G401.6 (cell line): ENCODE data around the gene PPP2R5E.
"Not testable (repeated sequence)": the region's sequence is repeated elsewhere in the genome, so short reads cannot be mapped to it uniquely, and the experiment has no call there.

Source experiments
- FAIRE-seq: peaks from 2 replicates; lab custom pipeline; 2012; peaks lifted over from hg19 to GRCh38; lab: Jason Lieb, UNC

PPP2R5E gene

DNA sequence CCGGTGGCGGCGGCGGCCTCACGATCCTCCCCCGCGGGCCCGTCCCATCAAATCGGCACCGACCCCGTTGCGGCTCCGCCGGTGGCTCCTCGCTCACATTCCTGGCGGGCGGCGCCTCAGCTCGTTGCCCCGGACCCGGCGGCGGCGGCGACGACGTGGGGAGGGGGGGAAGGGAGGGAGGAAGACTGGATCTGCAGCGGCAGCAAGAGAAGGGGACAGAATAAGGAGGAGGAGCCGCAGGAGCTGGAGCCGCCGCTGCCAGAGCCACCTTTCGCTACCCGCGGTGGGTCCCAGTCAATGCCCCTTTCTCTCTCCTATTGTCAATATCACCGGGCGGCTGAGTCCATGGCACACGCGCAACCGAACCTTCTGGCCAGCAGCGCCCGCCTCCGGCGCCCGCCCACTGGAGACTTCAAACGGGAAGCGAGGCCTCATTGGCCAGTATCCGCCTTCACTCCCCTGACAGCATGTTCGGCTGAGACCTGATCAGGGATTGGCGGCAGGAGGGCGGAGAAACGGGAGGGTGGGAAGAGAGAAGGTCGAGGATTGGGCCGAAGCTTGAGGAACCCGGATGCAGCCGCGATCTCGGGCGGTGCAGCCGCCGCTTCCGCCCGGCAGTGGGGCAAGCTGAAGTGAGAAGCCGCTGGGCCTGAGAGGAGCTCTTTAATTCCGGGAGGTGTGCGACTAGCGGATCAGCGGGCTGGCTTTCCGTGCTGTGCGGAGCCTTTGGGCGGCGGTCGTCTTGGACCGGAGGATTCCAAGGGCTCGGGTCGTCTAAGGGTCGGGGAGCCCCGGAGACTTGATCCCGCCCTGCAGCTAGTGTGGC lies at the start of gene PPP2R5E:
PPP2R5E (minus strand) TSS at position 378 of the 826 bp plus-strand sequence. CDS start 3,692 bp downstream, outside the sequence.
- FAIRE-seq = peak; percentile 98

GRCh38 chr14:63583046-63583445 lies 39.9 kb upstream of the PPP2R5E start:
- not testable (repeated sequence) for FAIRE-seq

DNA sequence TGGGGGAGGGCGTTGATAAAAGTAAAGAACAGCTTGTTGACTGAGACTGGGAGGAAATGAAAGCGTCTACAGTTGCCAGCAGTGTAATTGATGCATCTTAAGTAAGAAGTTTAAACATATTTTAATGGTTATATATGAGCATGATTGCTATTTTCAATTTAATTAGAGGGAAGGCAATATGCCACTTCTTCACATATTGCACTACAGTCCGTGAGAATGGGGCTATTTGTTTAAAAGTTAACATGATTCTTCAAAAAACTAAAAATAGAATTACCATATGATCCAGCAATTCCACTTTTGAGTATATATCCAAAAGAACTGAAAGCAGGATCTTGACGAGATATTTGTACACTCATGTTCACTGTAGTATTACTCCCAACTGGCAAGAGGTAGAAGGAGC lies 38.3 kb upstream of the PPP2R5E start:
- no peak for FAIRE-seq

- no peak for FAIRE-seq
Observed at GRCh38 chr14:63578300-63578699, 35.1 kb upstream of the PPP2R5E start.

GRCh38 chr14:63573581-63573980 lies 30.4 kb upstream of the PPP2R5E start:
- no peak for FAIRE-seq

GRCh38 chr14:63565448-63565847 lies 22.3 kb upstream of the PPP2R5E start:
- FAIRE-seq = no peak

GRCh38 chr14:63564318-63564717 lies 21.1 kb upstream of the PPP2R5E start:
- FAIRE-seq = no peak

DNA sequence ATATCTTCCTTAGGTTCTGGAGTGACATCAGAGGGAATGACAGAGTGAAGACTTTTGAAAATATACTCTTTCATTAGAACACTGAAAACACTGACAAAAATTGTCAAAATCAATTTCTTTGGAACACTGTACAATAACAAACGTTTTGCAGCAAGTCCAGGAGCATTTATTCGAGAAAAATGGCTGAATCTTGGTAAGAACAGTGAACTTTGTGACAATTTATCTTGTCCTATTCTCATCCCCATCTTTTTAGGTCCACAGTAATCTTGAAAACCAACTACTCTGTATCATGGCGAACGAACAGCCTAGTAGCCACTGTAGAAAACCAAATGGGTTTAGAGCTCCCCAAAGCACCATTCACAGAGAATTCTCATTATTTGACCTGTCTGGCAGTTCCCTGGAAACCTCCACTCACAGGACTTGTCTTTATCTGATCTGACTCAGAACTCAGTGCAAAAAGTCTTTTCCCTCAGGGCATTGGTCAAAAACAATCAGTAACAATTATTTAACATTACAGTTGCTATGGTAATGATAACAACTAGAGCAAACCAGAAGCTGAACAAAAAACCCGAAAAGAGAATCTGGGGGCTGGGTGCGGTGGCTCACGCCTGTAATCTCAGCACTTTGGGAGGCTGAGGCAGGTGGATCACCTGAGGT lies 20.3 kb upstream of the PPP2R5E start:
- FAIRE-seq = no peak

DNA sequence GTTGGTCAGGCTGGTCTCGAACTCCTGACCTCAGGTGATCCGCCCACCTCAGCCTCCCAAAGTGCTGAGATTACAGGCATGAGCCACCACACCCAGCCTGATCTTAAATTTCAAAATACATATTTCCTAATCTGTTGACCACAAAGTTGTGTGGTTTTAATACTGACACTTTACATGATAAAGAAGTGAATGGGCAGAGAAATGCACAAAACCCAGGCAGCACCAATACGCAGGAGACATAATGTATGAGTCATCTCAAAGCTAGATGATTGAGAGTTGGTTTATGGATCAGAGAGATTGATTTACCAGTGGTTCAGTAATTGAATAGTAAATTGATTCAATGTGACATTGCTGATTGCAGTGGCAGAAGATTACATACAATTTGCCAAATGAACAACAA lies 19.2 kb upstream of the PPP2R5E start:
- FAIRE-seq = no peak

GRCh38 chr14:63555572-63555971 lies 12.4 kb upstream of the PPP2R5E start:
- no peak for FAIRE-seq

- no peak for FAIRE-seq
Observed at GRCh38 chr14:63551332-63551731, 8.2 kb upstream of the PPP2R5E start.

- FAIRE-seq = no peak
Observed at GRCh38 chr14:63547798-63548335, 4.7 kb upstream of the PPP2R5E start.

DNA sequence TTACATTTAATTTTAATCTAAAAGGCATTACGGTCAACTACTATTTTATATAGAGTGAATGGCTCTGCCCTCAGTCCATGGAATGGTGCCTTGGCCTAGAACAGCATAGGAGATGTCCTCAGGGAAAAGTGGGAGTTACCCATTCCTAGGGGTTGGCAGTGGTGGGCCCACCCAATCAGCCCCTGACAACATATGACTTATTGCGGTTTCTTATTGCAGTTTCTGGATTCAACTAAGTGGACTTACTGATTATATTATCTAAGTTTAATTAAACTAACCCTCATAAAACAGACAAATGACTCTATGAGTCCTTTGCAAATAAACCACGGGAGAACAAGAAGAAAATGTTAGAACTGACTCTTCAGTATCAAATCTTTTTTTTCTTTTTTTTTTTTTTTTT lies 2.3 kb upstream of the PPP2R5E start:
- no peak for FAIRE-seq

DNA sequence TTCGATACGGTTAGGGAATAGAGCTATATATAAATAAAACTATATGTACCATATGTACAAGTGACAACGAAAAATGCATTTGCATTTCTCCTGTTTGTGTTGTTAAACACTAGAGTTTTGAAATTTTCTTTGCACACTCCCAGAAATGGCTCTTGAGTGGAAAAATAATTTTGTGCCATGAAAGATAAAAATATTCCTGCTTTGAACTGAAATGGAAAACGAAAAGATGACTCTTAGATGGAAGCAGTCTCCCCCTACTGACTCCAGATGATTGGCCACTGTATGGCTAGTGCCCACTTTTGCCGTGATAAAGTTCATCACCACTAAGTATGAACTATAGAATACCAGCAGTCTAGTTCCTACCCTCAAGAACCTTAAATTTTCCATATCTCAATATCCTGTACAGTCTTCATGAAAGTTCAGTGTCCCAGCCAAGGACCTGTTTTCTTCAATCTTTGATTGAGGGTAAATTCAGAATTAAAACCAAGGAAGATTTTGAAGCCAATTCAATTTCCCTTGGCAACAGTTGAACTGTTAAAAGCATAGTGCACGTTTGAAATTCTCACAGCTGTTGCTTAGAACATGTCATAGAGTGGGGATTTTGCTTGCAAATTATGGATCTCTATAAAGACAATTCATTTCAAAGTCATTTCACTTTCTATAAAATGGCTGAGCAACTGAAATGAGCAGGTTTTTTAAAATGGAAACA lies 1.6 kb upstream of the PPP2R5E start:
- FAIRE-seq = peak; percentile 34

- no peak for FAIRE-seq
Observed at GRCh38 chr14:63543826-63544406, 739 bp upstream of the PPP2R5E start.

GRCh38 chr14:63542231-63542999 lies 762 bp downstream of the PPP2R5E start:
- FAIRE-seq = no peak

DNA sequence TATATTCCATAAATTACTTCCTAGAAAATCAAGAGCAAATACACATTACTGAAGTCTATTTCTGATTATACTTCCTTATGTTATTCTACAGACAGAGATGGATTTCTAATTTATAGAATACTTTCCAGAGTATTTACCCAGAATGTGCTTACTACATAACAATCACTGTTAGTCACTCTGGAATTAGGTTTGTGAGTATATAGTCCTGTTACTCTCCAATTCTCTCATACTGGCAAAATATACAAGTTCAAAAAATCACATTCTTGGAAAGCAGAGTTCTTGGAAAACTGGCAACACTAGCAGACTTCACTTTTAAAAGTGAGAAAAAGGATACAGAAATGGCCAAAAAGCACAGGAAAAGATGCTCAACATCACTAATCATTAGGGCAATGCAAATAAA lies 7.3 kb downstream of the PPP2R5E start:
- FAIRE-seq = no peak

DNA sequence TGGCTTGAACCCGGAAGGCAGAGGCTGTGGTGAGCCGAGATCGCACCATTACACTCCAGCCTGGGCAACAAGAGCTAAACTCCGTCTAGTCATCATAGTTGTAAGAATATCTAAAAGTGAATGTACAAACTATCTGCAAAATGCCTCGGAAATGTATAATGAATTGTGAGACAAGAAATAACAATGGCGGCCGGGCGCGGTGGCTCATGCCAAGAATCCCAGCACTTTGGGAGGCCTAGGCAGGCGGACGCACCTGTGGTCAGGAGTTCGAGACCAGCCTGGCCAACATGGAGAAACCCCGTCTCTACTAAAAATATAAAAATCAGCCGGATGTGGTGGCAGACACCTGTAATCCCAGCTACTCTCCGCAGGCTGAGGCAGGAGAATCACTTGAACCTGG lies 9.7 kb downstream of the PPP2R5E start:
- FAIRE-seq = no peak

- no peak for FAIRE-seq
Observed at GRCh38 chr14:63524537-63525155, 18.5 kb downstream of the PPP2R5E start.

- FAIRE-seq = no peak
Observed at GRCh38 chr14:63523735-63524426, 19.3 kb downstream of the PPP2R5E start.

- FAIRE-seq = not testable (repeated sequence)
Observed at GRCh38 chr14:63522511-63522910, 20.7 kb downstream of the PPP2R5E start.
